HG03460 (cell line): ENCODE results near the gene SLC17A5.
"Not testable (repeated sequence)": the region's sequence is repeated elsewhere in the genome, so short reads cannot be mapped to it uniquely, and the experiment has no call there.

Experiments used
- ATAC-seq: cut with Tn5 transposase; IDR thresholded peaks from one replicate; pipeline ENCODE4 v1.9.1; 2021; ENCODE audit not compliant: unreplicated experiment

Gene SLC17A5, protein sequence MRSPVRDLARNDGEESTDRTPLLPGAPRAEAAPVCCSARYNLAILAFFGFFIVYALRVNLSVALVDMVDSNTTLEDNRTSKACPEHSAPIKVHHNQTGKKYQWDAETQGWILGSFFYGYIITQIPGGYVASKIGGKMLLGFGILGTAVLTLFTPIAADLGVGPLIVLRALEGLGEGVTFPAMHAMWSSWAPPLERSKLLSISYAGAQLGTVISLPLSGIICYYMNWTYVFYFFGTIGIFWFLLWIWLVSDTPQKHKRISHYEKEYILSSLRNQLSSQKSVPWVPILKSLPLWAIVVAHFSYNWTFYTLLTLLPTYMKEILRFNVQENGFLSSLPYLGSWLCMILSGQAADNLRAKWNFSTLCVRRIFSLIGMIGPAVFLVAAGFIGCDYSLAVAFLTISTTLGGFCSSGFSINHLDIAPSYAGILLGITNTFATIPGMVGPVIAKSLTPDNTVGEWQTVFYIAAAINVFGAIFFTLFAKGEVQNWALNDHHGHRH

DNA sequence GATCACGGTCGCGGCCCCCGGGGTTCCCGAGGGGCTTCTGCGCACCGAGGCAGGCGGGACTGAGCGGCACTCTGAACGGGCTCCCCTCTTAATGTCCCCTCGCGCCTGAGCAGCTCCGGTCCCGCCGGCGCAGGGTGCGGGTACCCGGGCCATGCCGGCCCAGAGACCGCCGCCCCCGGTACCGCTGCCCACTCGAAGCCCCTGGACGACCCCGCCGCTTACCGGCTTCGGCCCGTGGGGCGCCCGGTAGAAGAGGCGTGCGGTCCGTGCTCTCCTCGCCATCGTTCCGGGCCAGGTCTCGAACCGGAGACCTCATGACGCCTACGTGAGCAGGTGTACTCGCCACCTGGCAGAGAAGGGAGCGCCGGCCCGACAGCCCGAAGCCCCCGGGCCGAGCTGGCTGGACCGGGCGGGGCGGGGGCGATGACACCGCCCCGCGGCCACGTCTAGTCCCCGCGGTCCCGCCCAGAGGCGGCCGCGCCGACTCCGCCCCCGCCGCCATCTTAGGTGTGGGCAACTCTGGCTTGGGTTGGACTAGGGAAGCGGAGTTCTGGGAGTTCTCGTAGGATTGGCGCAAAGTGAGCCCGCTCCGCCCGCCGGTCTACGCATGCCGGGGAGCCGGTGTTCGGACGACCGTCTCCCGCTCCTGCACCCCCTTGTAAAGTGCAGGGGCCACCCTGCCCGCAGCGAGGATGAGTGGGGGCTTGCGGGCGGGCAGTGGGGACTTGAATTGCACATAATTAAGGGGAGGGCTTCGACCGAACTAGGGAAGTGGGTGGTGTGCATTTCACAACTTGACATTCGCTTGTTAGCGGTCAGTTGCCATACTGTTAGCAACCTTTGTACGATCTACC lies at the start of gene SLC17A5:
SLC17A5 (minus strand) TSS at position 422 of the 854 bp plus-strand sequence; CDS start at position 316, 106 bp downstream.
- peak; percentile 81 for ATAC-seq

DNA sequence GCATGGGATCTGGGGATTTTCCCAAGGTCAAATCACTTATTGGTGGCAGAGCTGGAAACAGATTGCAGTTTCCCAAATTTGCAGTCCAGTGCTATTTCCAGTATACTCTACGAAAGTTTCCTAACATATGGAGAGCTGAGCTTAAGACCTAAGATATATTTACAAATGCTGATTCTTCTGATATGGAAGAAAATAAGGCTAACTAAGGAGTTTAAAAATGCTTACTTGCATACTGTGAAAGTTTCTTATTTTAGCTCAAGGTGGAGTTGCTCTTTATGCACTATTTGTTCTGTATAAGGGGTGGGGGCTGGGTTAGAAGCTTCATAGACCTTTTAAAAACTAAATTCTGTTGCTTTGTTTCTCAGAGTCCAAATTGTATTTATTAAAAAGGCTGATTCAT lies 49.7 kb upstream of the SLC17A5 start:
- ATAC-seq: no peak

DNA sequence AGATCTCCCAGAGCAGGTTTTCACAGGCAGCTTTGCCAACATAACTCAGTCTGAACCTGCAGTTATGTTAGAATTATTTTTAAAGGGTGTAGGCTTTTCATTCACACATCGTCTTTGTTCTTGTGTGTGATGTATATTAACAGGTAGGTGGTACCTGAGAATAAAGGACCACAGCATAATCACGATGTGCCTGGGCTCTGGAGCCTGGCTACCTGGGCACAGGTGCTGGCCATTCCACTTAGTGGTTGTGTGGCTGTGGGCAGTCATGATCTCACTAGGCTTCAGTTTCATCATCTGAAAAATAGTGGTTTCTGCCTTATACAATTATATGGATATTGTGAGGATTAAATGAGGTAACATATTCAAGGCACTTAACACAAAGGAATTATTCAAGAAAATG lies 48.7 kb upstream of the SLC17A5 start:
- ATAC-seq: no peak

DNA sequence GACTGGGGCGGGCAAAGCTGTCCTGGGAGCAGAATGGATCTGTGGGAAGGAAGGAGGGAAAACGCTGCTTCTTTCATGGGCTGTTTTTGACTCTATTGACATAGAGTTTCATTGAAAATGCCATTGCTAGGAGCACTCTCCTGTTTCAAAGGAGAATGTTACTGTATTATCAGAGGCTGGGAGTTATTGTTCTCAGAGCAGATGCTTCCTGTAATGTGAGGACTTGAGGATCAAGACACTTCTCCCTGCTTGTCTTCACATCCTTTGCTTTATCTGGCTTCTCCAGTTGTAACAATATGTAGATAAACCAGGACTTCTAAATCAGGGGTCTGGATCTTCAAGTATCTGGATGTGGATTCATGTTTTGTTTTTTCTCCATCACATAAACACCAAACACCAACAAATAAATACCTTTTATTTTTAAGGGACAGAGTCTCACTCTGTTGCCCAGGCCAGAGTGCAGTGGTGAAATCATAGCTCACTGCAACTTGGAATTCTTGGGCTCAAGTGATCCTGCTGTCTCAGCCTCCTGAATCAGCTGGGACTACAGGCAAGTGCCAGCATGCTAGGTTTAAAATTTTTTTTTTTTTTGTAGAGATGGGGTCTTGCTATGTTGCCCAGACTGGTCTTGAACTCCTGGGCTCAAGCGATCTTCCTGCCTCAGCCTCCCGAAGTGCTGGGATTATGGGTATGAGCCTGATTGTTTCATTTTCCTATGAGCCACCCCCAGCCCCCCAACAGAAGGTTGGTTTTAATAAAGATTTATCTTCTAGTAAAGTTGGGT lies 46.1 kb upstream of the SLC17A5 start:
- no peak for ATAC-seq

DNA sequence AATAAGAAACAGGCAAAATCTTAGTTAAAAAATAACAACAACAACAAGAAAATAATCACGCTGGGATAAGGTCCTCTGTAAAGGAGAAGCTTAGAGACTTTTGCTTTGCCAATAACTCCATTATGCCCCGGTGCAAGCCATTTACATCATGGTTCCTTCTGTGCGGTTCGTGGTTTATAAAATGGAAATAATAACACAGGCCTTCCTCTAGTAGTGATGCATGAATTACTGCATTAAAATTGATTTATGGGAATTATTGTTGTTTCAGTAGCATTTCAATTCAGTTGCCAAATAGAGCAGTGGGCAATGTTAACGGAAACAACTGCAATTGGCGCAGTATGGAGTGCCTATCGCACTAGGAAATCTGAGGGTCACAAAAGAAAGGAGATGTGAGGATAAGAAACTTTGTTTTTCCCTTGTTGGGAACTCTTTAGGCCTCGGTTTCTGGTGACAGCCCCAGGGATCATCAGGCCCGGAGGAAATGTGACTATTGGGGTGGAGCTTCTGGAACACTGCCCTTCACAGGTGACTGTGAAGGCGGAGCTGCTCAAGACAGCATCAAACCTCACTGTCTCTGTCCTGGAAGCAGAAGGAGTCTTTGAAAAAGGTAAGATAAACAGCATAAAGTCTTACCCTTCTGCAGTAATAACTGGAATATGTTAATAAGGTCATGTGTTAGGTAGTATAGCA lies 43.3 kb upstream of the SLC17A5 start:
- no peak for ATAC-seq

DNA sequence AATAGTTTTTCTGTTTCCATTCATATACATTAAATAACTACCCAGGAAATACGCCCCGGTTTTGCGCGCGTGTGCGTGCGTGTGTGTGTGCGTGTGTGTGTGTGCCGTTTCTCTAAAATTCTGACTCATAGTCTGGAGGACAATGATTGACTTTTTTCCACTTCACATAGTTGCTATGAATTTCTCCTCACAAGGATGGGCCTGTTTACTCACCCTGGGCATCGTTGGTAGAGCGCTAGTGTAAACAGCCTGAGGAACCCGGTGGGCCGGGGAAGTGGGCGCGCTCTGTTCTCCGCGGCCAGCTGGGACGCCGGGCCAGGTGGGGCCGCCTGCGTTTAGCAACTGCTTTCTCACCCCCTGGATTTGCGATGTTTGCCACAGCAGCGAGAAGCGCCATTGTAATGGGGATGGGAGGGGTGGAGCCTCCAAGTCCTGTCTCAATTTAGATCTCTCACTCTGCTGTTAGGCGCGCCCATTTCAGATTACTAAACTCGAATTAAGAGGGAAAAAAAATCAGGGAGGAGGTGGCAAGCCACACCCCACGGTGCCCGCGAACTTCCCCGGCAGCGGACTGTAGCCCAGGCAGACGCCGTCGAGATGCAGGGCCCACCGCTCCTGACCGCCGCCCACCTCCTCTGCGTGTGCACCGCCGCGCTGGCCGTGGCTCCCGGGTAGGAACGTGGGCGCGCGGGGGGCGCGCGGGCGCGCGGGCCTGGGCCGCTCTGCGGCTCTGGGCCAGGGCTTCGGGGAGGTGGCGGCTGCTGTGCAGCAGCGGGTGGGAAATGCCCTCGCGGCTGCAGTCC lies 42.0 kb upstream of the SLC17A5 start, which contains the start of gene CD109:
CD109 (plus strand) TSS at position 585 of the 803 bp plus-strand sequence; CDS start at position 598, 13 bp downstream.
- ATAC-seq: peak; percentile 60

DNA sequence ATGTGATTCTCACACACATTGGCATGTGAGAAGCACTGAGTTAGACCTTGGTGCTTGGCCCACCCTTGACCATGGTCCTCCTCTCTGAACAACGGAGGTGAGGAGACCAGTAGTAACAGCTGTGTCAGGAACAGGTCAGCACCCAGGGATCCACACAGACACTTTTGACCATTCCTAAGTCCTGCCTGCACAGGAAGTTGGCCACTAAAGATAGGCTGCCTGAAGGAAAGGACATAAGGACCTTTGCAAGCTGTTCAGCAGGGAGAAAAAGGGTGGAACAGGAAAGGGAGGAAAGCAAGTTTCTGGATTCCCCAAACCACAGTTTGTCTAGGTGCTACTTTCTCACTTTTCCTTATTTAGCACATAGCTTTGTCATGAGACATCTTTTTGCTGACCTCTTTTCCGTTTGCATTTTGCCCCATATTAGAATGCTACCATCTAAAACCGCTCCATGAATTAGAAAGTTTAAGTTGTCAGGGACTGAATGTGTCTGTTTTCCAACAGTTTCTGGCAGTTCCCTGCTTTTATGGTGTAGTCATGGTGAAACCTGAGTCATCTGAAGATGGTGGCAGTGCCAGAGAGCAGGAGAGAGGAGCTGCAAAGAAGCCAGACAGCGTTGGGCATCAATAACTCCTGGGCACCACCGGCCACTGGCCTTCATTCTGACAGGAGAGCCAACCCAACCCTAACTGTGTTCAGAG lies 41.1 kb upstream of the SLC17A5 start:
- ATAC-seq: no peak

DNA sequence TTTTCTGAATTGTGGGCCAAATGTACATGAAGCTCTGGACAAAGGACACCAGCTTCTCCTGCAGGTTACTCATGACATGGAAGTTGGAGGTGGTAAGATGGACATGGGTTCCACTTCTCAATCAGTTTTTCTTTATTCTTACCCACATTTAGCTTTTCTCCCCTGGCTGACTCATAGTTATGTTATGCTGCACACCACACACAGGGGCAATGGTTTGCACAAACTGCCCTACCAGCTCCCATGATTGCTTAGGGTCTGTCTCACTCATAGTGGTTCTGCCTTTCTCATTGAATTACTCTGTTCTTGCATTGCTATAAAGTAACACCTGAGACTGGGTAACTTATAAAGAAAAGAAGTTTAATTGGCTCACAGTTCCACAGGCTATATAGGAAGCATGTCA lies 37.7 kb upstream of the SLC17A5 start:
- ATAC-seq: no peak

DNA sequence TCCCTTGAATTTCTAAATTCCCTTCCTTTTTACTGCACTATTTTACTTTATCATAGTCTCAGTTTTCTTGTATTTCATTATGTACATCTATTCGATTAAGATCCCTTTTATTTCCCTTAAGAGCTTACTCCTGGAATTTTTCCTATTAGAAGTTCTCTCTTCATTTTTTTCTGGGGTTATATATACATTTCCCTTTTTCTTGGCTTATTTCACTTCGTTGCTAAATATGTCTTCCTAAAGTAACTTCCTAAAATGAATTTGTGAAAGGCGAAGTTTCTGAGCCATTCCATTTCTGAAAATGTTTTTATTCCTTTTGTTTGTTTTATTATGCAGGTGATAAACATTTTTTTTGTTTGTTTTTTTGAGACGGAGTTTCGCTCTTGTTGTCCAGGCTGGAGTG lies 36.3 kb upstream of the SLC17A5 start:
- no peak for ATAC-seq

DNA sequence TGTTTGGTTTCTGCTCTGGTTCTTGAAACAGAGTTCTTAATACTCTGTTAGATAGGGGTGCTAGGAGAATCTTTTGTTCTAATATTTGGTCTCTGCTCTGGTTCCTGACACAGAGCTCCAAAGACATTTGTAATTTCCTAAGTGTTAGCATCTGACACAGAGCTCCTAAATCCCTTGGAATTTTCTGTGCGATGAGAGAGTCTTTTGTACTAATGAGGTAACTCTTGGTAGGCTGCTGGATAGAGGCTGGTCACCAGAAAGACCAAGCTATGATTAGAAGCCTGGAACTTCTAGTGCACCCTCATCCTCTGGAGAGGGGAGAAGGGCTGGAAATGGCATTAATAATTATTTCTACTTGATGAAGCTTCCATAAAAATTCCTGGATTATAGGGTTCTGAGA lies 34.6 kb upstream of the SLC17A5 start:
- ATAC-seq: no peak

DNA sequence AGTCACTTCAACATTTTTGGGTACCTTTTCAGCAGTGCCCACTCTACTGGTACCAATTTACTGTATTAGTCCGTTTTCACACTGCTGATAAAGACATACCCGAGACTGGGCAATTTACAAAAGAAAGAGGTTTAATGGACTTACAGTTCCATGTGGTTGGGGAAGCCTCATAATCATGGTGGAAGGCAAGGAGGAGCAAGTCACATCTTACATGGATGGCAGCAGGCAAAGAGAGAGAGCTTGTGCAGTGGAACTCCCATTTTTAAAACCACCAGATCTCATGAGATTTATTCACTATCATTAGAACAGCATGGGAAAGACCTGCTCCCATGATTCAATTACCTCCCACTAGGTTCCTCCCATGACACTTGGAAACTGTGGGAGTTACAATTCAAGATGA lies 29.8 kb upstream of the SLC17A5 start:
- not testable (repeated sequence) for ATAC-seq

DNA sequence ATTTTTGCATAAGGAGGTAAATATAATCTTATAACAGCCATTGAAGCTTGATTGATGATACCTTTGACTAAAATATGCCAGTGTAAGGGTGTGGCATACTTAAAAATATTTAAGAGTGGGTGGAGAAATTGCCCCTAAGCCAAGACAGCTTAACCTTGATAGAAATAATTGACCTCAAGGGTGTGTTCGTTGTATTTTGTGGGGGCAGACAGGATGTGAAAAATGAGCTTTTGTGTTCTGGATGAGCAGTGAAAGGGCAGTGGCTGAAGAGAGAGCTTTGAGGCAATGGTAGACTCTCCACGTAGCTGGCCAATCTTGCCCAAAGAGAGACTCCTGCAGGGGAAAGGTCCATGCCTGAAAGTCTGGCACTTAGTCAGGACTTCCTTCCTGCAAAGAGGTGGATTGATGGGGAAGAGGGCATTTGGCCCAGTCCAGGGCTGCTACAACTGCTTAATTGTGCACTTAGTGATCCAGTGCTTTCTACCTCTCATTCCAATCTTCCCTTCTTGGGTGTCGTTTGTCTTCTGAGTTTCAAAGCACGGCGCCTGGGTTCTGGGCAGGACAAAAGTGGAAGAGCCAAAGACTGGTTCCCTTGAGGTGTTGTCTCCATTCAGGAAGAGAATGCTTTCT lies 26.6 kb upstream of the SLC17A5 start:
- no peak for ATAC-seq

DNA sequence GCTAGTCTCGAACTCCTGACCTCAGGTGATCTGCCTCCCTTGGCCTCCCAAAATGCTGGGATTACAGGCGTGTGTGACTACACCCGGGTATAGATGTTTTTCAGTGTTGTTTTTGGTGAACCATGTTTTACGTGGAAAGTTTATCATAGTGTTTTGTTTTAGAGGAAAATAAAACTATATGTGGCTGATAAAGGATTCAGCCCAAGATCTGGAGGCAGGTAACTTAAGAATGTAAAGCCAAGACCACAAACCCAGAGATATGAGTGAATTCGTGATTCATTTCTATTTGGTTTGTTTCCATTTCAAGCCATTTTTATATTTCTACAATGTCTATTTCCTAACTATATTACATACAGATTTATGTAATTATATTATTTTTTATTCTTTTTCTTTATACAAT lies 26.1 kb upstream of the SLC17A5 start:
- not testable (repeated sequence) for ATAC-seq

DNA sequence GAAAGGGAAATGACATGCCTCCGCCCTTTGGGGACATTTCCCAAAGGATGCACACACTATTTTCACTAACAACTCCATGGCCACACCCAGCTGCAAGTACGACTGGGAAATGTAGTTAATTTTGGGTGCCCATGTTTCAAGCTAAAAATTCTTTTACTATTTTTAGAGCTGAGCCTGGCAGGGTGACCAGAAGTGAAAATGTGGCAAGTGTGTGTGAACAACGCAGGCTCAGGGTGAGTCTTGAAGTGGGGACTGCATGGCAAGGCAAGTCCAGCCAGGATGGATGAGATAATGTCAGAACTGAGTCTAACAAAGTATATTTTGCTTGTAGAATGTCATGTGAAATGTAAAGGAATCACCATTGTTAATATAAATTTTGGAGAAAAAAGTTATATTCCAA lies 25.2 kb upstream of the SLC17A5 start:
- no peak for ATAC-seq

DNA sequence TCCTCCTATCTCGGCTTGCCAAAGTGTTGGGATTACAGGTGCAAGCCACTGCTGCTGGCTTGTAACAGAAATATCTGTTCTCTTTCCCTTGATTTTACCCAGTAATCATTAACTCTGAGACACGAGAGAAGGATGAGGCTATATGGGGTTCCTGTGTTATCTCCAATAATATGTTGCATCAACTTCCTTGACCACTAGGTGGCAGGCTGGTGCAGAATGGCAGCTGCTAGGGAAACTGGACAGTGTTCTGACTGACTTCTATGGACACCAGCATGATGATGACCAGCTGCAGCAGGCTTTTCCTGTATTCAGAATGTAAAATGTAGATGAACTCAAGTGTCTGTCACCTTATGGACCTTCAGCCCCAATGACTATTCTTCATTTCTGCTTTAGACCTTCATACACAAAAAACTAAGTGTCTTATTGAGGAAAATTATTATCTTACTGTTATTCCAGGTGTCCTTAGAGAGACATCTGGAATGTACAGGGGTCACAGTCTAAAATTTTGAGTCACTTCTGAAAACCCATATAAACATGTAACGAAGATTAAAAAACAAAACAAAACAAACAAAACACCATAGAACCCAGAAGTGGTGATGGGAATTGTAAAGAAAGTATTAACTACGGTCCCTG lies 21.8 kb upstream of the SLC17A5 start:
- ATAC-seq: peak; percentile 97

DNA sequence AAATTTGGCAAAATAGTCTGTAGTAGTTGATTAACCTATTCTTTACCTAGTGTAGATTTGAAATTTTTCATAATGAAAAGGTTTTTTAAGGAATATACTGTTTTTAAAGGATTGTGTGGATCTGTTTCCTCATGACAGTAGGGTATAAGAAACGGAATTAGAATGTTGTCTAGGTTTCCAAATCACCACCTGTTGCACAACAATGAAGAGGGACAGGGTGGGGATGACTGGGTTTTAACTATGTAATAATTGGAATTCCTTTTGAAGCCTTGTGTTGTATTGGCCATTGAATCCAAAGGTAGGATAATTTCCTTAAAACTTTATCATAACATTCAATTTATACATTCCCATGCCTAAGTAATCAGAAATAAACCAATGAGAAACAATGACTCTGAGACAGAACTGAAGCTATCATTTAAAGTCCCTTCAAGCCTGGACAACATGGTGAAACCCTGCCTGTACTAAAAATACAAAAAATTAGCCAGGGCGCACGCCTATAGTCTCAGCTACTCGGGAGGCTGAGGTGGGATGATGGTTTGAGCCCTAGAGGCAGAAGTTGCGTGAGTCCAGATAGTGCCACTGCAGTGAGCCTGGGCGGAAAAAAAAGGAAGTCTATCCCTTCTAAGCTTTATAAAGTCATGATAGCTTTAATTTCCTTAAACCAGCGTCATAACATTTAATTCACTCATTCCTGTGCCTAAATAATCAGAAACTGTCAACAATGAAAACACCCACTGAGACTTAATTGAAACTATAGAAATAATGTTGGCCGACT lies 18.3 kb upstream of the SLC17A5 start:
- no peak for ATAC-seq

DNA sequence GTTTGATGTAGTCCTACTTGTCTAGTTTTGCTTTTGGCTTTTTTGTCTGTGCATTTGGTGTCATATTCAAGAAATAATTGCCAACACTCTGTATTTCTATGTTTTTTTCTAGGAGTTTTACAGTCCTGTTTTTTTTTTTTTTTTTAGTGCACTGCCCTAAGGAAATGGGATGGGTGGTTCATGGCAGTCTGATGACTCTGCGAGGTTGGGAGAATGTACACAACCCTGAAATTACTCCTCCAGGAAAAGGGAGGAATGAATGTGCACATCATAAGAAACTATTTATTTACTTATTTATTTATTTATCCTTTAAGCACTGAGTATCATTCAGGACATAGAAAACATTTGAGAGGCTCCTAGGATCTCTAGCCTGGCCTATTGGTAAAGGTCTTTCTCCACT lies 15.2 kb upstream of the SLC17A5 start:
- no peak for ATAC-seq
